ENCODE data around the gene SERPINC1.

Gene SERPINC1

DNA sequence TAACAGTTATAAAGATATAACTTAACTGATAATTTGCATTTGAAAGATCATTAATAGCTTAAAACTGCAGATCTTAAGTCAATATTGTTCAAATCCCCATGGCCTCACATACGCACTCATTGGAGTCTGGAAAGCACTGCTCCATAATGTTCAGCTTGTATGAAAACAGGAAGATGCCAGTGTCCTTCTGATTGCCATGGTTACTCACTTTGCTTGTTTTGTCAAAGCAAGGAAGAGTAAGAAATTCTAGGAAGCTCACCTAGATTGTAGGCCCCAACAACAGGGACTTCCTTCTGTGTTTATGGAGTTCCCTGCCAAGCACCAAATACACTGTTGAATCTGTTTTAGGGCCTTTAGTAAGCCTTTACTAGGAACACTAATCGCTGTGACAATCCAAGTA, 60.2 kb downstream of the SERPINC1 start:
- Histone ChIP-seq H3K27ac (no peak overlapping the region), H4K20me1 (peaks cover 7% of the 10 kb centered on the region), H3K27me3 (no peaks in the 10 kb centered on the region), H3K36me3 (peaks cover 84% of the 10 kb centered on the region), H3K9ac (no peak overlapping the region), H3K4me2 (no peak overlapping the region), H3K4me1 (no peaks in the 10 kb centered on the region), H3K9me3 (no peaks in the 10 kb centered on the region), H3K4me3 (no peak overlapping the region)
- no peak for TF ChIP-seq Cebpa-rat (IDR thresholded peaks at IDR 0.05)

- no peak for TF ChIP-seq Cebpa-rat (IDR thresholded peaks at IDR 0.05)
- Histone ChIP-seq H3K4me2 (no peak overlapping the region), H3K9ac (no peak overlapping the region), H3K36me3 (peaks cover 84% of the 10 kb centered on the region), H4K20me1 (no peaks in the 10 kb centered on the region; the same call in 1 of the 2 replicates), H3K9me3 (no peaks in the 10 kb centered on the region), H3K4me3 (no peak overlapping the region), H3K27me3 (no peaks in the 10 kb centered on the region), H3K4me1 (no peaks in the 10 kb centered on the region), H3K27ac (no peak overlapping the region)
These were observed 61.1 kb downstream of the SERPINC1 start for GRCh38 chr1:173856014-173856413.

Measured in BLaER1 (cell line).